WI38 (cell line): Measurements from ENCODE around the gene ZMIZ1.

Source experiments
- H3K4me3 ChIP-seq: 2 replicates; pipeline ENCODE4 v1.5.1; 2011; ENCODE audit warnings: low read depth, mild to moderate bottlenecking, control low read depth, low read length
- TF ChIP-seq, protein P1 (sequence below): IDR thresholded peaks from 2 replicates; pipeline ENCODE4 v1.5.1; 2012; ENCODE audit warnings: low read depth, mild to moderate bottlenecking, control low read depth, low read length

The ZMIZ1 gene

DNA sequence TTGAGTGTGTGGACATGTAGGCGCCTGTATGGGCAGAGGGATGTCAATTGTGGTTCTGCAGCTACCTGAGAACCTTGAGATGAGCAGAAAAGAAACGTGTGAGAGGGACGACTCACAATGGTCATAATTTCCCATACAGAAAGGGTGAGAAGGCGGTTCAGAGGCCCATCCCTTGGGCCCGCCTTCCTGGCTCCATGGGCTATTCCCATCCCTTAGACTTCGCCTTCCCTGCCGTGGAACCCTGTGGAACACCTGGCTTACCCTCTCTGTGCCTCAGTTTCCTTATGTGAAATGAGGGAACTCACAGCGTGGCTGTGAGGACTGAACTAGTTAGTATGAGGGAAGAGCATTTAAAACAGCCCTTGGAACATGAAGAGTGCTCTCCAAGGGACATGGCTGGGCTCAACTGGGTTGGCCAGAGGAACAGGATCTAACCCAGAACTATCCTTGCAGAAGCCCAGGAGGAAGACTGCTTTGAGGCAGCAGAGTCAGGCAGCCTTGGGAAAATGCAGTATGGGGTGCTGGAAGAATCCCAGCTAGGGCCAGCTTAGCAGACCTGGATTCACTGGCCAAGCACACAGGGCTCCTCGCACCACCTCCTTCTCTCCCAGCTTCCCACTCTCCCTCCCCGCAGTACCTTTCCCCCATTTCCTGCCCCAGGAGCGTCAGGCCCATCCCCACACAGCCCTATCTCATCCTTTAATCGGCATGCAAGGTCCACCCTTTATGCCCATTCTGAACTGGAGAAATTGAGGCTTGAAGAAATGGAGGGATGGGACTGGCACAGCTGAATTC is 11.1 kb upstream of the ZMIZ1 start:
- TF ChIP-seq, protein P1, sequence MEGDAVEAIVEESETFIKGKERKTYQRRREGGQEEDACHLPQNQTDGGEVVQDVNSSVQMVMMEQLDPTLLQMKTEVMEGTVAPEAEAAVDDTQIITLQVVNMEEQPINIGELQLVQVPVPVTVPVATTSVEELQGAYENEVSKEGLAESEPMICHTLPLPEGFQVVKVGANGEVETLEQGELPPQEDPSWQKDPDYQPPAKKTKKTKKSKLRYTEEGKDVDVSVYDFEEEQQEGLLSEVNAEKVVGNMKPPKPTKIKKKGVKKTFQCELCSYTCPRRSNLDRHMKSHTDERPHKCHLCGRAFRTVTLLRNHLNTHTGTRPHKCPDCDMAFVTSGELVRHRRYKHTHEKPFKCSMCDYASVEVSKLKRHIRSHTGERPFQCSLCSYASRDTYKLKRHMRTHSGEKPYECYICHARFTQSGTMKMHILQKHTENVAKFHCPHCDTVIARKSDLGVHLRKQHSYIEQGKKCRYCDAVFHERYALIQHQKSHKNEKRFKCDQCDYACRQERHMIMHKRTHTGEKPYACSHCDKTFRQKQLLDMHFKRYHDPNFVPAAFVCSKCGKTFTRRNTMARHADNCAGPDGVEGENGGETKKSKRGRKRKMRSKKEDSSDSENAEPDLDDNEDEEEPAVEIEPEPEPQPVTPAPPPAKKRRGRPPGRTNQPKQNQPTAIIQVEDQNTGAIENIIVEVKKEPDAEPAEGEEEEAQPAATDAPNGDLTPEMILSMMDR: no peak
- no peak overlapping the region for H3K4me3 ChIP-seq

DNA sequence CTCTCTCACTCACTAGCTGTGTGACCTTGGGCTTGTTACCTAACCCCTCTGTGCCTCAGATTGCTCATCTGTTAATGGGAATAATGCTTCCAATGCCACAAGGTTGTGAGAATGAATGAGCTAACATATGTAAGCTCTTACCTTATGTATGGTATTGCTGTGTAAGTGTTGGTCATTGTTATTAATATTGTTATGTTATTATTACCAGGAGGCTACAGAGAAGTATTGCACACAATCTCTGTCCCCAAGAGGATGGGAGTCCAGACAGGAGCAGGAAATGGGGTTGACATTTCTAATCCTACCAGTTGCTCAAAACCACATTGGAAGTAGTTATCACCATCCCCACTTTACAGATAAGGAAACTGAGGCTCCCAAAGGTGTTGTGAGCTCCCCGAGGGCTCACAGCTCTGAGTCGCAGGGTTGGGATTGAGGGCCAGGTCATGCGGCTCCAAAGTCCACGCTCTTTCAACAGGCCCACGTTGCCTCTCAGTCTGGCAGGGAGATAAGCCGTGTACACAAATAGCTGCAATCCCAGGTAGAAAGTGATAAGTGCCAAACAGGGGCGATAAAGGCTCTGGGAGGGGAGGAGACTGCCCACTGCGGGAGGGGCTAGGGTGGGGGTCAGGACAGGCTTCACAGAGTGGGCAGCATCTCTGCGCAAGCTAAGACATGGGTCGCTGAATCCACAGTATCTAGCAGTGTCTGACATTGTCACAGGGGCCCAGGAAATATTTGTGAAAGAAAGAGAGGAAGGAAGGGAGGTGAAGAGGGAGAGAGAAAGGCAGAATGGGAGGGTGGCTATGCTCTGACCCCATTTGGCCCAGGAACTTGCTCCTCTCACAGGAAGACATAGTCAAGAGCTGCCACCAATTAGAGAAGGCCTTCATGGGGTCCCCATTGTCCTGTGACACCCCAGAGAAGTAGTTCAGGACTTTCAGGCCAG is 9.6 kb upstream of the ZMIZ1 start:
- no peak overlapping the region for H3K4me3 ChIP-seq
- TF ChIP-seq, protein P1: no peak

DNA sequence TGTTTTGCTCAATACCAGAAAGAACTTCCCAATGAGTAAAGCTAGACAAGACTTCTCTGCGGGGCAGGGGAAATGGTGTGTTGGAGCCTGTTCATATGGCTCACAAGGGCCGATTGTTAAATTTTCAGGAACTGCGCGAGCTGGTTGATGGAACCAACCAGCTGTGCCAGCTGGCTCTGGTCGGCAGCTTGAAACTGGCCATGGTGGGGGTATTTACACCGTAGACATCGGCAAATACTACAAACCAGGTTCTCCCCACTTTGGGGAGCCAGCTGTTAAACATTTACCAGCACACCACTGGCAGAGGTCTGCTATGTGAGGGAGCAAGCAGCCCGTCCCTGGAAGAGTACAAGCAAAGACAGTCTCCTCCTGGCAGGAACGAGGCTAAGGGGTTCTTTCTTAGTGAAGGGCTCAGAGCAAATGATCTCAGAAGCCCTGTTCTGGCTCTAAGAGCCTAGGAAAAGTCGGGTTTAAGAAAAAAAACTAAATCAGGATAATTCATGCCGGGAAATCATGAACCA is 8.8 kb upstream of the ZMIZ1 start:
- TF ChIP-seq, protein P1: no peak
- no peak overlapping the region for H3K4me3 ChIP-seq

DNA sequence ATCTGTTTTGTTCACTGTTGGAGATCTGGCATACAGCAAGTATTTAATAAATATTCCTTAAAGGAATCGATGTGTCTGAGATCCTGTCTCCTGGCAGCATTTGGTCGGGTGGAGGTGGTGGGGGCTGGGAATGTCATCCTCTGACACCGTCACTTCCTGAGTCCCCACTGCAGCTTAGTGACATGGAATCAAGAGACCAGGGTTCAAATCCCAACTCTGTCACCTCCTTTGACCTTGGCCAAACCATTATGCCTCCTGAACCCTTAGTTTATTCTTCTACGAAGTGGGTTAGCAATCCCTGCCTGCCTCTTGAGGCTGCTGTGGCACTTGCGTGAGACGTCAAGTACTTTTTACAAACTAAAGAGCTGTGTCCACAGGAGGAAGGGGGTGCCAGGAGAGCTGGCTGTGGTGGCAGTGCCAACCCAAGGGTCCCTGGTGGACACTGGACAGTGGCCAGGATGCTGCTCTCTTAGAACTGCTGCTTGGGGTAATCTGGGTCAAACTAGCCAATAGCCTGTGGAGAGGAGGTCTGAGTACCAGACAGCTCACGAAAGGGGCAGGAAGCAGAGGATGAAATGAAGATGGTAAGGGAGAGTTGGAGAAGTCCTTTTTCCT is 8.0 kb upstream of the ZMIZ1 start:
- no peak overlapping the region for H3K4me3 ChIP-seq
- TF ChIP-seq, protein P1: no peak

DNA sequence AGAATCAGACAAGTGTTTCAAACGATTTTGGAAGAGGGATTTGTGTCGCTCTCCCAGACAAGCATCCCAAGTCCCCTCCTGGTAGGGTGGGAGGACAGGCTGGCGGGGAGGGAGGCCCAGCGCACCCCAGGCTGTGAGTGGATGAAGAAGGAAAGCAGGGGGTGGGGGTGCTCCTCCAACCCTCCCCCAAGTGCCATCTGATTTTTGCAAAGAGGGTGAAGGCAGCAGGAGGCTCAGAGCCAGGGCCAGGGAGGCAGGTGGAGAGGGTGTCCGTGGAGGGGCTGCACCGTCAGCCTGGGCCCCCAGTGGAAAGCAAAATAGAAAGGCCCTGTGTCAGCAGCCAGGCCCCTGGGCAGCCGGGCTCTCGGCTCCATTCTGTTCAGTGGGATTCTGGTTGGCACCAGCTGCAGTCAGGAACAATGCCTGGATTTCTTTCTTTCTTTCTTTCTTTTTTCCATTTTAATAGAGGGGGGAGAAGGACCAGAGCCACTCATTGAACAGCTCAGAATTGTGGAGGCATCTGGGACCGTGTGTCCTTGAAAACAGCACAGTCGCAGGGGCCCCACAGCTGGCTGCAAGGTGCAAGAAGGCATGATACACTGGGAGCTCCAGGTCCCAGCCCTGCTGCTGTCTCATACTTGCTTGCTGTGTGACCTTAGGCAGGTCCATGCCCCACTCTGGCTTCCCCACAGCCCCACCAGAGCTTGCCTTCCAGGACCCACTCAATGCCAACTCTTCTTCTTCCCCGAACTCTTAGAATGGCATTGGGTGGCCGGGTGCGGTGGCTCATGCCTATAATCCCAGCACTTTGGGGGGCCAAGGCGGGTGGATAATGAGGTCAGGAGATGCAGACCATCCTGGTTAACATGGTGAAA is 7.1 kb upstream of the ZMIZ1 start:
- TF ChIP-seq, protein P1: no peak
- H3K4me3 ChIP-seq: no peak overlapping the region

DNA sequence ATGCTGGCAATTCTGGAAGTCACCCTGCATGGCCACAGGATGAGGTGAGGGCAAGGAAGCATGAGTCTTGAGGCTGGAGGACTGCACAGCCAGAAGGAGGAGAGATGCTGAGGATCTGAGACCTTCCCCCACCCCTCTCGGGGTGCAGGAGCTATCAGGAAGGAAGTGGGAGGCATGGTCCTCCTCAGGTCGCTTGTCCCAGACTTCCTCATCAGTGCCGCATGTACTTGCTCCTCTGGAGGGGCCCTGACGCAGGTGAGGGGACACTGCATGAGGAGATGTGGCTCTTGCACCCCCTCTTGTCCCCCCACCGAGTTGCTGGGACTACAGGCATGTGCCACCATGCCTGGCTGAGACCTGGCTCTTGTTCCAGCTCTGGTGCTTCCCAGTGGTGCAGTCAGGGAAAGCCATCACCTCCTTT is 5.7 kb upstream of the ZMIZ1 start:
- TF ChIP-seq, protein P1: no peak
- no peak overlapping the region for H3K4me3 ChIP-seq
